ENCODE results near the gene TTC28.

TTC28 gene

DNA sequence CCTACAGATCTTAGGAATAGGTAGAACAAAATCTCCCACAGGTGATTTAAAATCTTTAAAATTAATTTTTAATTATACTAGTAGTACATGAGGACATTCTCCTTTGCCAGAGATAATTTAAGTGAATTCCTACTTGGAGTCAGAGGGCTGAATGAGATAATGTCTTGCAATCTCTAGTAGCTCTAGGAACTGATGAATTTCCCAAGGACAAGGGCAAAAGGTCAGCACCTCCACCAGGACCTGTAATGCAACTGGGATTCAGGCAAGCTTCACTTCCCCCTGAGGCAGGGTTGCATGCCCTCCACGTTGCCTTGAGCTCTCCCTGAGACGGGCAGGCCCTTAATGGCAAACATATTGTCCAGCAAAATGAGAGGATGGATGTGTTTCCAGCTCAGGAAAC, 430.2 kb downstream of the TTC28 start:
- Histone ChIP-seq H3K27me3 (ENCODE audit: insufficient read depth, low read length, poor library complexity) (no peaks in the 10 kb centered on the region), H2BK5ac (ENCODE audit: low read length) (no peak overlapping the region)
- peak; percentile 43 for DNase-seq

DNA sequence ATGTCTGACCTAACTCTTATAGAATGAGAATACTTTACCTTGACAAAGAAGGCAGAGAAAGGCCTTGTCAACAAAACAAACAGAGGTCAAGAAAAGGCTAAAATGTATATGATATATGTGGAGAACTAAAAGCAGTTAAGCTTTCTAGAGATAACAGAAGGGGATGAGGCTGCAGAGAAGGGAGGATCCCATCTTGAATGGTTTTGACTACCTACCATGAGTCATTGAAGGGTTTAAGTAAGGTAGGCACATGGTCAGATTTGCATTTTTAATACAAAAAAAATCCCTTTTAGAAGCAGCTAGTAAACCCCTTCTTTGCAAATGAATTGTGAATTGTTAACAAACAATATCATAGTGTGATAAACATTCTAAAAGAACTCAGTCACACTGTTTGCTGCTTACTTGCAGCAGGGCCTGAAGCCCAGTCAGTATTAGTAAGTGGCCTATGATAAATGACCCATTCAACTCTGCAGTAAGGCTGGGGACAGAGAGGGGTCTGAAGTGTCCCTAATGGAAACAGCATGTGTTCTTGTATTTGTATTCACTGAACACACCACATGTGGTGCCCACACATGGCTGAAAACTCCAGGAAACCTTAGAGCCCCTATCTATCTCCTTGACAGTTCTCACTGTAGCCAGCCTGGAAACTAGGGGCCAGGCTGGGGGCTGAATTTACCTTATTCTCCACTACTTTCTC, 431.8 kb downstream of the TTC28 start:
- H2BK120ac ChIP-seq (ENCODE audit: low read depth, low read length) = no peak overlapping the region
- no peak overlapping the region for H2BK5ac ChIP-seq (ENCODE audit: low read length)
- peaks cover 3% of the 10 kb centered on the region for H3K4me1 ChIP-seq (ENCODE audit: control insufficient read depth, low read depth, low read length)
- H3K56ac ChIP-seq (ENCODE audit: low read length) = no peak overlapping the region
- DNase-seq = peak; percentile 64
- no peaks in the 10 kb centered on the region for H3K36me3 ChIP-seq (ENCODE audit: control insufficient read depth, insufficient read depth, low read length)
- no peaks in the 10 kb centered on the region for H3K79me2 ChIP-seq (ENCODE audit: control insufficient read depth, insufficient read depth, low read length)
- H3K27me3 ChIP-seq (ENCODE audit: insufficient read depth, low read length, poor library complexity) = no peaks in the 10 kb centered on the region
- no peak overlapping the region for H3K27ac ChIP-seq (ENCODE audit: low read depth, low read length)
- no peak overlapping the region for H2AK5ac ChIP-seq (ENCODE audit: low read length)
- H3K4me3 ChIP-seq (ENCODE audit: low read length) = no peak overlapping the region
- no peak overlapping the region for H2BK15ac ChIP-seq (replicated peaks; ENCODE audit: low read depth)
- no peak overlapping the region for H3K4me2 ChIP-seq (ENCODE audit: low read length)
- no peak overlapping the region for H4K5ac ChIP-seq (ENCODE audit: low read length)
- no peak overlapping the region for H3K23ac ChIP-seq (ENCODE audit: low read length)
- no peak overlapping the region for H4K8ac ChIP-seq (ENCODE audit: low read depth, low read length)
- no peak overlapping the region for H3K4ac ChIP-seq (ENCODE audit: low read depth, low read length)
- H3K9ac ChIP-seq (ENCODE audit: low read length) = no peak overlapping the region
- no peaks in the 10 kb centered on the region for H3K79me1 ChIP-seq (ENCODE audit: low read length)
- H3K18ac ChIP-seq (ENCODE audit: low read length) = peak overlapping the region; percentile 39

More for the DNA sequence above, 430.2 kb downstream of the TTC28 start:
- H3K4me2 ChIP-seq (ENCODE audit: low read length) = no peak overlapping the region
- H2BK120ac ChIP-seq (ENCODE audit: low read depth, low read length) = no peak overlapping the region
- H3K9ac ChIP-seq (ENCODE audit: low read length) = no peak overlapping the region
- H2BK15ac ChIP-seq (replicated peaks; ENCODE audit: low read depth) = no peak overlapping the region
- H3K18ac ChIP-seq (ENCODE audit: low read length) = no peak overlapping the region
- H3K79me1 ChIP-seq (ENCODE audit: low read length) = no peaks in the 10 kb centered on the region
- H2AK5ac ChIP-seq (ENCODE audit: low read length) = no peak overlapping the region
- H4K8ac ChIP-seq (ENCODE audit: low read depth, low read length) = no peak overlapping the region
- no peak overlapping the region for H3K56ac ChIP-seq (ENCODE audit: low read length)
- no peak overlapping the region for H3K4ac ChIP-seq (ENCODE audit: low read depth, low read length)
- H3K27ac ChIP-seq (ENCODE audit: low read depth, low read length) = no peak overlapping the region
- H3K4me3 ChIP-seq (ENCODE audit: low read length) = no peak overlapping the region
- no peak overlapping the region for H4K5ac ChIP-seq (ENCODE audit: low read length)
- no peak overlapping the region for H3K23ac ChIP-seq (ENCODE audit: low read length)
- H3K4me1 ChIP-seq (ENCODE audit: control insufficient read depth, low read depth, low read length) = peaks cover 3% of the 10 kb centered on the region
- WGBS (ENCODE audit: extremely low coverage, insufficient coverage, low lambda C conversion rate) = no CpG with 5 or more reads among the region's 2 CpGs
- no peaks in the 10 kb centered on the region for H3K79me2 ChIP-seq (ENCODE audit: control insufficient read depth, insufficient read depth, low read length)
- H3K36me3 ChIP-seq (ENCODE audit: control insufficient read depth, insufficient read depth, low read length) = no peaks in the 10 kb centered on the region

- Histone ChIP-seq H2AK5ac (ENCODE audit: low read length) (no peak overlapping the region), H3K4me3 (ENCODE audit: low read length) (no peak overlapping the region), H3K4ac (ENCODE audit: low read depth, low read length) (no peak overlapping the region), H2BK5ac (ENCODE audit: low read length) (no peak overlapping the region), H4K5ac (ENCODE audit: low read length) (no peak overlapping the region), H3K27me3 (ENCODE audit: insufficient read depth, low read length, poor library complexity) (no peaks in the 10 kb centered on the region), H3K23ac (ENCODE audit: low read length) (no peak overlapping the region), H3K79me1 (ENCODE audit: low read length) (no peaks in the 10 kb centered on the region), H2BK15ac (replicated peaks; ENCODE audit: low read depth) (no peak overlapping the region), H3K56ac (ENCODE audit: low read length) (no peak overlapping the region), H3K79me2 (ENCODE audit: control insufficient read depth, insufficient read depth, low read length) (no peaks in the 10 kb centered on the region), H2BK120ac (ENCODE audit: low read depth, low read length) (no peak overlapping the region), H3K18ac (ENCODE audit: low read length) (no peak overlapping the region), H3K9ac (ENCODE audit: low read length) (no peak overlapping the region), H3K4me1 (ENCODE audit: control insufficient read depth, low read depth, low read length) (peaks cover 3% of the 10 kb centered on the region), H4K8ac (ENCODE audit: low read depth, low read length) (no peak overlapping the region), H3K36me3 (ENCODE audit: control insufficient read depth, insufficient read depth, low read length) (no peaks in the 10 kb centered on the region), H3K27ac (ENCODE audit: low read depth, low read length) (no peak overlapping the region), H3K4me2 (ENCODE audit: low read length) (no peak overlapping the region)
- DNase-seq = no peak
- WGBS (ENCODE audit: extremely low coverage, insufficient coverage, low lambda C conversion rate) = no CpG with 5 or more reads among the region's 5 CpGs
These were observed 432.5 kb downstream of the TTC28 start for GRCh38 chr22:28247136-28247535.

DNA sequence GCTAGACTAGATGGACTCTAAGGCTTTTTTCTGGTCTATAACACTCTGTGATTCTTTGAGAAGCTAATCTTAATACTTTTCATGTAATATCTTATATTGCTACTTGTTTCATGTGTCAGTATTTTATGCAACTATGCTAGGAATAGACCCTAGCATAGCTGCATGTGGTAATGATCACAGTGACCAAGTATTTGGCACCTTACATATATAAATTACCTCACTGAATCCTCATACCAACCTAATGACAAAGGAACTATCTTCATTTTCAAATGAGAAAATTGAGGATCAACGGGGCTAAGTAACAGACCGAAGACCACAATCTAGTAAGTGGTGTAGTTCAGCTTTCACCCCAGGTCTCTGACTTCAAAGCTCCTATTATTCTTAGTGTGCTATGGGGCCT, 433.2 kb downstream of the TTC28 start:
- no peak overlapping the region for H3K27ac ChIP-seq (ENCODE audit: low read depth, low read length)
- no peaks in the 10 kb centered on the region for H3K27me3 ChIP-seq (ENCODE audit: insufficient read depth, low read length, poor library complexity)
- H3K4me1 ChIP-seq (ENCODE audit: control insufficient read depth, low read depth, low read length) = peaks cover 3% of the 10 kb centered on the region
- no peak overlapping the region for H2BK15ac ChIP-seq (replicated peaks; ENCODE audit: low read depth)
- no peaks in the 10 kb centered on the region for H3K36me3 ChIP-seq (ENCODE audit: control insufficient read depth, insufficient read depth, low read length)
- H3K18ac ChIP-seq (ENCODE audit: low read length) = no peak overlapping the region
- H3K4ac ChIP-seq (ENCODE audit: low read depth, low read length) = no peak overlapping the region
- no peaks in the 10 kb centered on the region for H3K79me2 ChIP-seq (ENCODE audit: control insufficient read depth, insufficient read depth, low read length)
- DNase-seq = peak; percentile 72
- H2BK120ac ChIP-seq (ENCODE audit: low read depth, low read length) = no peak overlapping the region
- no peak overlapping the region for H3K9ac ChIP-seq (ENCODE audit: low read length)
- no peaks in the 10 kb centered on the region for H3K79me1 ChIP-seq (ENCODE audit: low read length)
- H2BK5ac ChIP-seq (ENCODE audit: low read length) = no peak overlapping the region
- no peak overlapping the region for H3K4me2 ChIP-seq (ENCODE audit: low read length)
- H3K4me3 ChIP-seq (ENCODE audit: low read length) = no peak overlapping the region
- H2AK5ac ChIP-seq (ENCODE audit: low read length) = no peak overlapping the region
- no peak overlapping the region for H4K5ac ChIP-seq (ENCODE audit: low read length)
- no peak overlapping the region for H3K23ac ChIP-seq (ENCODE audit: low read length)
- WGBS (ENCODE audit: extremely low coverage, insufficient coverage, low lambda C conversion rate) = no CpG with 5 or more reads among the region's 2 CpGs
- no peak overlapping the region for H4K8ac ChIP-seq (ENCODE audit: low read depth, low read length)
- no peak overlapping the region for H3K56ac ChIP-seq (ENCODE audit: low read length)

DNA sequence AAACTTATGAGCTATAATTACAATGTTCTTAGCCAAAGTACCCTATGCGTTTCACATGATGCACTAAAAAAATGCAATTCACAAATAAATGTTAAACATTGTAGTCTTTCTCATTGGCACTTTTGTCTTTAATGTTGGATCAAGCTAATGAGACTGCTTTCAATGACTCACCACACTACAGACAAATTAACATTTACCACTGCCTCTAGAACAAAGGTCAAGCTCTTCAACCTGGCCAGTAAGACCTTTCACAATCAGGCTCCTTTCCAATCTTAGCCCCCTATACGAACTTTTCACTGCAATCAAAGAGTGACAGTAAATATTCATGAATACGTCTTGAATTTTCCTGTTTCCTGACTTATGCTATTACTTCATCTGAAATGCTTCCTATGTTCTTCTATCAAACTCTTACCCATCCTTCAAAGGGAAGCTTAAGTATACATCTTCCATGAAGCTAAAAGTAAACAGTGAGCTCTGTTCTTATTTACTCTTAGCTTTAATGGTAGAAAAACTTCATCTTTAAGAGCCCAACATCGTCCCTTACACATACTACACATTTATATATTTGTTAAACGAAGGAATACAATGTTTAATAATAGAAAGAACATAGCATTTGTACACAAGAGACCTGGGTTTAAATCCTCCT, 433.9 kb downstream of the TTC28 start:
- Histone ChIP-seq H4K5ac (ENCODE audit: low read length) (no peak overlapping the region), H2BK120ac (ENCODE audit: low read depth, low read length) (no peak overlapping the region), H3K27ac (ENCODE audit: low read depth, low read length) (no peak overlapping the region), H3K23ac (ENCODE audit: low read length) (no peak overlapping the region), H3K36me3 (ENCODE audit: control insufficient read depth, insufficient read depth, low read length) (no peaks in the 10 kb centered on the region), H3K4me1 (ENCODE audit: control insufficient read depth, low read depth, low read length) (peaks cover 3% of the 10 kb centered on the region), H3K4me2 (ENCODE audit: low read length) (no peak overlapping the region), H2AK5ac (ENCODE audit: low read length) (no peak overlapping the region), H3K4me3 (ENCODE audit: low read length) (no peak overlapping the region), H3K27me3 (ENCODE audit: insufficient read depth, low read length, poor library complexity) (no peaks in the 10 kb centered on the region), H3K4ac (ENCODE audit: low read depth, low read length) (no peak overlapping the region), H3K9ac (ENCODE audit: low read length) (no peak overlapping the region), H3K79me1 (ENCODE audit: low read length) (no peaks in the 10 kb centered on the region), H2BK15ac (replicated peaks; ENCODE audit: low read depth) (no peak overlapping the region), H3K56ac (ENCODE audit: low read length) (no peak overlapping the region), H4K8ac (ENCODE audit: low read depth, low read length) (no peak overlapping the region), H3K79me2 (ENCODE audit: control insufficient read depth, insufficient read depth, low read length) (no peaks in the 10 kb centered on the region), H2BK5ac (ENCODE audit: low read length) (no peak overlapping the region), H3K18ac (ENCODE audit: low read length) (no peak overlapping the region)
- peak; percentile 55 for DNase-seq
- WGBS (ENCODE audit: extremely low coverage, insufficient coverage, low lambda C conversion rate) = no CpG with 5 or more reads among the region's 5 CpGs

GRCh38 chr22:28244757-28245156, 434.9 kb downstream of the TTC28 start:
- H3K18ac ChIP-seq (ENCODE audit: low read length) = no peak overlapping the region
- H3K23ac ChIP-seq (ENCODE audit: low read length) = no peak overlapping the region
- no peaks in the 10 kb centered on the region for H3K27me3 ChIP-seq (ENCODE audit: insufficient read depth, low read length, poor library complexity)
- H2BK15ac ChIP-seq (replicated peaks; ENCODE audit: low read depth) = no peak overlapping the region
- H3K27ac ChIP-seq (ENCODE audit: low read depth, low read length) = no peak overlapping the region
- no peak overlapping the region for H2BK5ac ChIP-seq (ENCODE audit: low read length)
- no peak overlapping the region for H3K9ac ChIP-seq (ENCODE audit: low read length)
- no peak overlapping the region for H4K5ac ChIP-seq (ENCODE audit: low read length)
- peaks cover 3% of the 10 kb centered on the region for H3K4me1 ChIP-seq (ENCODE audit: control insufficient read depth, low read depth, low read length)
- H3K79me1 ChIP-seq (ENCODE audit: low read length) = no peaks in the 10 kb centered on the region
- H3K4me2 ChIP-seq (ENCODE audit: low read length) = no peak overlapping the region
- H2AK5ac ChIP-seq (ENCODE audit: low read length) = no peak overlapping the region
- H3K79me2 ChIP-seq (ENCODE audit: control insufficient read depth, insufficient read depth, low read length) = no peaks in the 10 kb centered on the region
- H3K56ac ChIP-seq (ENCODE audit: low read length) = no peak overlapping the region
- no peaks in the 10 kb centered on the region for H3K36me3 ChIP-seq (ENCODE audit: control insufficient read depth, insufficient read depth, low read length)
- H3K4me3 ChIP-seq (ENCODE audit: low read length) = no peak overlapping the region
- H4K8ac ChIP-seq (ENCODE audit: low read depth, low read length) = no peak overlapping the region
- H2BK120ac ChIP-seq (ENCODE audit: low read depth, low read length) = no peak overlapping the region
- no peak overlapping the region for H3K4ac ChIP-seq (ENCODE audit: low read depth, low read length)
- WGBS (ENCODE audit: extremely low coverage, insufficient coverage, low lambda C conversion rate) = no CpG with 5 or more reads among the region's 1 CpG
- no peak for DNase-seq

Measured in mesendoderm (in vitro differentiated cells).